HG03342 (cell line): ENCODE measurements around the gene GDF10.

ENCODE experiments used
- ATAC-seq: cut with Tn5 transposase; IDR thresholded peaks from one replicate; pipeline ENCODE4 v1.9.1; 2021; ENCODE audit warnings: mild to moderate bottlenecking, moderate library complexity; ENCODE audit not compliant: unreplicated experiment

GDF10 gene

GRCh38 chr10:47311932-47312662 is 12.1 kb downstream of the GDF10 start:
- peak; percentile 55 for ATAC-seq

- ATAC-seq, result no peak
Observed at GRCh38 chr10:47312663-47312995, 12.6 kb downstream of the GDF10 start.

GRCh38 chr10:47314416-47314970 is 14.5 kb downstream of the GDF10 start:
- no peak for ATAC-seq

- no peak for ATAC-seq
Observed at GRCh38 chr10:47315421-47315820, 15.4 kb downstream of the GDF10 start.

DNA sequence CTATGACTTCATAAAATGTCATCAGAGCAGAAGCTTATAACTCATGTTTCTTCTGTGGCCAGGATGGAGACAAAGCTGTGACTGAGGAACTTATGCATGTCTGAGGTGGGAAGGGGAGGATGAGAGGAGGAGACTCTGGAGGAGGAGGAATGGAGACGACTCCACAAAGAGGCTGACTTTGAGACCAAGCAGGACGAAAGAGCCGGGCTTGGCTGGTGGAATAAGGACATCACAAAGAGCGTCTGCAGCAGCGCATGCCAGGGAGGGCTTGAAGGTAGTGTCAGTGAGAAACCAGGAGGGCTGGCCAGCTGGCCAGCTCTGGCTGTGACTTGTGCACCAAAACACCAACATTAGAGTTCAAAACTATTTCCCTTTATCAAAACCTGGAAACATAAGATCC is 16.1 kb downstream of the GDF10 start:
- no peak for ATAC-seq

DNA sequence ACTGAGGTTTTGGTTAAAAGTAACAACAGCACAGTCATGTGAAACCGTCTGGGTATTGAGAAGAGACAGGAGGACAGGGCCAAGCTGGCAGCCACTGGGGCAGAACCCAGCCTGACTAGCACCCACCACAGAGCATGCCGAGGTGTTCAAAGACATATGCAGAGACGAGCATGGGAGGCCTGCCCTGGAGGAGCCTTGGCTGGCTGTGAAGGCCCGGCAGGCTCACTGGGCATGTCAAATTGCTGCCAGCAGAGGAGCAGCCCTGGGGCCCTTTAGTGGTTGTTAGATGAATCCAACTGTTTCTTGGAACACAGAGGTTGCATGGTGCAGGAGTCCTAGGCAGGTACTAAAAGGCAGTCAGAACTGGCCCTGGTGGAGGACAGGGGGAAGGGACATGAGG is 17.3 kb downstream of the GDF10 start:
- ATAC-seq, result no peak

DNA sequence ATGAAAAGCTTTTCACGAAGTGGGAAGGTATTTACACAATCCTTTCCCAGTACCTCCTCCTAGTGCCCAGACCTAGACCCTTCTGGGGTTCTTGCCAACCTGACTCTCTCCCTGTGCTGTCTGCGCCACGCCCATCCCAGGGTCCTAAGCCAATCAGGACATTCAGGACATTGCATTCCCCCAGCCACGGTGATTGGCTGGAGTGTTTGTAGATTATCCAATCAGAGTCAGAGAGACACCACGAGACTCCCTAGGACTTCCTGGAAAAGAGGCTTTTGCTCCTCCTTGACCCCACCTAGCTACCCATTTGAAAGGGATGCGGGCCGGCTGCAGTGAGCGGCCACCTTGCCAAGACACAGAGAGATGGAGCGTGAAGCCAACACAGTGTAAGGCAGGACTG is 18.7 kb downstream of the GDF10 start:
- no peak for ATAC-seq

GRCh38 chr10:47319784-47320183 is 19.8 kb downstream of the GDF10 start:
- ATAC-seq, result no peak

DNA sequence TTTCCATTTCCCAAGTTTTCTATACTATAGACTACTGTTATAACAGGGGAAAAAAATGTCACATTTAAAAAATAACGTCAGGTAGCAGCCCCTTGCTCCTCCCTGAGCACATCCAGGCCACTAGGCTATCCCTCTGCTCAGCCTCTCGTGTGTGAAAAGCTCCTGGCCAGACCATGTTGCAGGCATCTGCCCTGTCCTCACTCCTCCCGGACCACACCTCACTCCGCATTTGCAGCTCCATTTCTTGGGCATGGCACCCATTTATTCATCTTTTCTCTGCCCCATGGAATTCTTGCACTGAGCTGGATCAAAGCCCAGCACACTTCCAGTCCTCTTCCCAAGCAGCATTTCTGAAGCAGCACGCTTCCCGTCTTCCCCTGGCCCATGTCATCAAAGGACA is 20.8 kb downstream of the GDF10 start:
- ATAC-seq, result no peak

DNA sequence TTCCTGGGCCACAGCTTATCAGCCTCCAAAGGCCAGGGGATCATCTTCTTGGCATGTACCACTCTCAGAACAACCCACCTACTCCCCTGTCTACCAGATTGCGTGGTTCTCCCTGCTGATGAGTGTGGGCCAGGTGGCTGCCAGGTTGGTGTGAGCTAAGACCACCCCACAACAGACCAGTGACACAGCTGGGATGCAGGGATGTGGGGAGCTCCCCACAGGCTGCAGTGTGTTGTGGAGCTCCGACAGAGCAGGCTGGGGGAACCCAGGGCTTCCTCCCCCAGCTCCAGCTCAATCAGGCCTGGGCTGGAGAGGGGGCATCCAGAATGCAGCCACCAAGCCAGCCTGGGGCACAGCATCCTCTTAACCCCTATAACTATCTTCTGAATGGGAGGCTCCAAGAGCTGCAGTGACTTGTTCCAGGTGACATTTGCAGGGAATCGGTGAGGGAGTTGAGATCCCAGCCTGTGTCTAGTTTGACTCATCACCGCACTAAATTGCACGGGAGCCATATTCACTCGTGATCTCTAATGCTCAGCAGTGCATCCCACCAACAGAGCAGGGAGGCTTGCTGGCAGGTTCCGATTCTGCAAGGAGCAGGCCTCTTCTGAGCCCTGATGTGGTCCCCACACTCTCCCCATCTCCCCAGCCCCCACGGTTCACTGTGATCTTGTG is 21.7 kb downstream of the GDF10 start:
- no peak for ATAC-seq

DNA sequence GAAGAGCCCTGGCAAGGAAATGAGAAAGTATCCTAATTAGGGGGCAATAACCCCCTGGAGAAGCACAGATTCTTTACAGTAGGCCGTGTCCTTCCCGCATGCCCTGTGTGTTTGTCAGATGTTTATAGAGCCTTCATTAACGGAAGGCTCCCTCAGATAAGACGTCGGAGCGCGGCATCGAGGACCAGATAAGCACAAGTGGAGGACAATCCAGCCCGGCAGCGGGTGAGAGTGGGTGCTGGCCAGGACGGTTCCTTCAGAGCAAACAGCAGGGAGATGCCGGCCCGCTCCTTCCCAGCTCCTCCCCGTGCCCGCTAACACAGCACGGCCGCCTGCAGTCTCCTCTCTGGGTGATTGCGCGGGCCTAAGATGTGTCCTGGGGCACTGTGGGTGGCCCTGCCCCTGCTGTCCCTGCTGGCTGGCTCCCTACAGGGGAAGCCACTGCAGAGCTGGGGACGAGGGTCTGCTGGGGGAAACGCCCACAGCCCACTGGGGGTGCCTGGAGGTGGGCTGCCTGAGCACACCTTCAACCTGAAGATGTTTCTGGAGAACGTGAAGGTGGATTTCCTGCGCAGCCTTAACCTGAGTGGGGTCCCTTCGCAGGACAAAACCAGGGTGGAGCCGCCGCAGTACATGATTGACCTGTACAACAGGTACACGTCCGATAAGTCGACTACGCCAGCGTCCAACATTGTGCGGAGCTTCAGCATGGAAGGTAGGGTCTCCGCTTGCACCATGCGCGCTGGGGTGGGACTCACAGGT is 22.5 kb downstream of the GDF10 start, which contains the start of gene GDF2:
TSS of gene GDF2 (plus strand) at position 155 of the 762 bp plus-strand sequence. CDS start at position 370, 215 bp downstream.
- ATAC-seq, result no peak

DNA sequence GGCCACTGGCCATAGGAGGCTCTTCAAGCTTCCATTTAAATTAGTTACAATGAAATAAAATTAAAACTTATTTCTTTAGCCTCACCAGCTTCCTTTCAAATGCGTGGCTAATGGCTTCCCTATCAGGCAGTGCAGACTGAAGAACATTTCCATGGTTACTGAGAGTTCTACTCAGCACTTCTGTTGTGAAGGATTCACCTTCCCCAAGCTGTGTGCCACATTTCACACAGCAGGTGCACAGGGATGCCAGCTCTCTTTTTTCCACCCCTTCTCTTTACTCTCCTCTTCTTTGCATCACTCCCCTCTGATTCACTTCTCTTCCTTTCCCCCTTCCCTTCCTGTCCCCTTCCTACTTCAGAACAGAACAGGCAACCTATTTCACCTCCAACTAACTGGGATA is 23.1 kb downstream of the GDF10 start:
- no peak for ATAC-seq

DNA sequence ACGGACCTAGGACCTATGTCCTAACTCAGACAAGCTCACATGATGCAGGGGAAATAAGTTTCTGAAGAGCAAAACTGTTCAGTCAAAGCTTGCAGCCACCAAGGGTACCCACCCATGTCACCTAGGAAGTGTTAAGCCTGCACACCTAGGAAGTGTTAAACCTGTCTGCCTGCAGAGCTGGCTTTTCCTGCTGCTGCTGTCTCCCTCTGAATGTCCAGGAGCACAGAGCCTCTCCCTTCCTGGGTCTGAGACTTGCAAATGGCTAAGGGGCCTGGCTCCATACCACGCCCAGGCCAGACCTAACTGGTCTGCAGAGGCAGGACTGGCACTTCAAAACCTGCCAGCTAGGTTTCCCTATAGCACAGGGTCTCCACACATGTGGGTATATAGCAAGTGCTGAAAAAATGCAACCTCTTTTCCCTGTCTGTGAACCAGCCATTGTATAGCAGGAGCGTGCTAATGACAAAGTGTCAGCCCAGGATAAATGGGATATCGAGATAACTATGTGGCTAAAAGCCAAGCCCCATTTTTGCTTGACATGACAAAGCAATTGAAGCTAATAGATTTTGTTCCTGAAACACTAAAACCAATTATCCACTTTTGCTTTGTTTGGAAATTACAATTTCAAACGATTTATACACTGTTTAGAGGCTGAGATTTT is 23.8 kb downstream of the GDF10 start:
- ATAC-seq, result no peak

- ATAC-seq, result no peak
Observed at GRCh38 chr10:47325303-47326291, 25.6 kb downstream of the GDF10 start.

- no peak for ATAC-seq
Observed at GRCh38 chr10:47326306-47326926, 26.4 kb downstream of the GDF10 start.

DNA sequence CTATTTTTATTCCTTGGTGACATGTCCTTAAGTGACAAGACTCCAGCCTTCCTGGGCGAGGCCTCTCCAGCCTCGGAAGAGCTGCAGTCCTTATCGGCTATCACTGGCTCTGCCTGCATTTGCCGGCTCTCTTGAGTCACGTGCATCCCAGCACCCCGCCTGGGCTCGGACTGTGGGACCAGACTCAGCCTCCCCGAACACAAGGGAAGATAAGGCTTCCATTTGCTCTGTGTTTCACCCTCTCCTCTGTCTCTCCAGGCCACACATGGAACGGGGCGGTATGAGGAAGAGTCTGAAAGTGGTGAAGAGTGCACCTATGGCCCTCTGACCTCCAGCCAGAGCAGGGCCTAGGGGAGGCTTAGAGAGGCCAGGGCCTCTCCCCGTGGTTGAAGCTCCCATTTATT is 26.9 kb downstream of the GDF10 start:
- ATAC-seq, result no peak

GRCh38 chr10:47329855-47330254 is 29.9 kb downstream of the GDF10 start:
- ATAC-seq, result no peak

DNA sequence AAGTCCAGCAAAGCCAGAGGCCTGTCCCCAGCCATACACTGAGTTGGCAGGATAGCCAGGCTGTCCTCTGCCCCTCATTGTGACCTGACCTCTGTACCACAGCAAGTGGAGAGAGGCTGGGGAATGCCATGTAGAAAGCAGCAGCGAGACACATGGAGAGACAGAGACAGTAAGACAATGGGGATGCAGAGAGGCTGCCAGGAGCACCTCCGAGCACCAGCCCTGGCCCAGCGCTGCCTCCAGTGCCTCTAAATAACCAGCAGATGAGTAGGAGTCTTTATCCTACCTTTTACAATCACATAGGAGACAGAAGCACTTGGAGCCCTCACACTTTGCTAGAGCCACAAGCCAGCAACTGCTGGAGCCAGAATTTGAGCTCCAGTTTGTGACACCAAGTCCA is 30.4 kb downstream of the GDF10 start:
- no peak for ATAC-seq

DNA sequence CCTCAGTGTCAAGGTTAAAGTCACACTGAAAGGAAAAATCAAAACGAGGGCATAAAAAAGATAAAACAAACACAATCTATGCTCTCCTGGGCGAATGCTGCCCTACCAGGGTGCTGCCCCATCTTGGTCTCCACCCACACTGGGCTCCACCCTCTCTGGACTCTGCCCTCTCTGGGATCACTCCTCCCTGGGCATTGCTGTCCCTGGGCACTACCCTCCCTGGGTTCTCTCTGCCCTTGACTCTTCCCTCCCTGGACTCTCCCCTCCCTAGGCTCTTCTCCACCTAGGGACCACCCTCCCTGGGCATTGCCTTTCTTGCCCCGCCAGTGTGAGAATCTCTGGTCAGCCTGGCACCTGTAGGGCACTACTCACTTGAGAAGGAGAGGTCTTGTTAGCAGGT is 30.8 kb downstream of the GDF10 start:
- no peak for ATAC-seq
